ENCODE measurements around the gene IL17F. TPM values are rescaled to one million over a fixed set of nuclear protein-coding genes. Genes with fewer than 3 reads are reported as not detected.

IL17F gene
- total RNA-seq, 4 donors from 2014 or later: not detected

DNA sequence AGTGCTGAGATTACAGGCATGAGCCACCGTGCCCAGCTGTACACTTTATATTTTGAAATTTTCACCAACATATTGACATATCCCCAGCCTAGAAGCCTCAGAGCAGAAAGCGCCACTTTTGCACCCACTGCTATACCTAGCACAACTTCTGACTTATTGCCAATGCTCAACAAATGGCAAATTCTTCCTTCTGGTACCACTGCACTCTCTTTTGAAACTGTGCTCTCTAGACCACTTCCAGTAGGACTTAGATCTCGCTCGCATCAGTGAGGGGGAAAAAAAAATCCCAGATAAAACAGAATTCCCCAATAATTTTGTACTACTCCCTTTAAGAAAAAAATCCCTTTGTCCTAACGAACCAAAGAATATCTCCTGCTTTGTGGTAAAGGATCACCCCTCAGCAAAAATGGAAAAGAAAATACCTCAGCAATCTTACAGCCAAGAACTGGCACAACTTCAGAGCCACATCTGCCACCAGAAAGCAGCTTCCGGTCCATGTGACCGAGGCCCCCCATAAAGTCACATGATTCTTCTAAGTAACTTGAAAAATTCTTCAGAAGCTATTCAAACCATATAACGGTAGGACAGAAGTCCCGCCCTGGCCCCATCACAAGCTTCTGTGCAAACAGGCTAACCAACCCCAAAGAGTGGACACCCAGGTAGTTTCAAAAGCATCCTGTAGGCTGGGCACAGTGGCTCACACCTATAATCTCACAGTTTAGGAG, 18.5 kb upstream of the IL17F start:
- in situ Hi-C loops (cut with MboI; ENCODE audit: low sequenced_read_pairs in 4 of 4): loop anchor here in 1 of 4 donors (10.0 kb wide), 1 partner anchor 178 kb away; the partner anchor contains the start of gene PKHD1
- no peak for ATAC-seq
- H3K9me3 ChIP-seq: no peaks in the 10 kb centered on the region
- no peaks in the 10 kb centered on the region for H3K4me1 ChIP-seq
- TF ChIP-seq, protein P1, sequence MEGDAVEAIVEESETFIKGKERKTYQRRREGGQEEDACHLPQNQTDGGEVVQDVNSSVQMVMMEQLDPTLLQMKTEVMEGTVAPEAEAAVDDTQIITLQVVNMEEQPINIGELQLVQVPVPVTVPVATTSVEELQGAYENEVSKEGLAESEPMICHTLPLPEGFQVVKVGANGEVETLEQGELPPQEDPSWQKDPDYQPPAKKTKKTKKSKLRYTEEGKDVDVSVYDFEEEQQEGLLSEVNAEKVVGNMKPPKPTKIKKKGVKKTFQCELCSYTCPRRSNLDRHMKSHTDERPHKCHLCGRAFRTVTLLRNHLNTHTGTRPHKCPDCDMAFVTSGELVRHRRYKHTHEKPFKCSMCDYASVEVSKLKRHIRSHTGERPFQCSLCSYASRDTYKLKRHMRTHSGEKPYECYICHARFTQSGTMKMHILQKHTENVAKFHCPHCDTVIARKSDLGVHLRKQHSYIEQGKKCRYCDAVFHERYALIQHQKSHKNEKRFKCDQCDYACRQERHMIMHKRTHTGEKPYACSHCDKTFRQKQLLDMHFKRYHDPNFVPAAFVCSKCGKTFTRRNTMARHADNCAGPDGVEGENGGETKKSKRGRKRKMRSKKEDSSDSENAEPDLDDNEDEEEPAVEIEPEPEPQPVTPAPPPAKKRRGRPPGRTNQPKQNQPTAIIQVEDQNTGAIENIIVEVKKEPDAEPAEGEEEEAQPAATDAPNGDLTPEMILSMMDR (IDR thresholded peaks at IDR 0.05 in 4 of 5, conservative IDR thresholded peaks at IDR 0.05 in 1 of 5): no peak
- TF ChIP-seq POLR2A (IDR thresholded peaks at IDR 0.05): no peak
- DNase-seq: no peak
- intact Hi-C loops (cut with DNase I; ENCODE audit: low total_unique reads): loop anchor here (1.0 to 2.0 kb wide), 3 partner anchors 100 to 199 kb away; partner anchors contain the start of gene PKHD1
- H3K27ac ChIP-seq: no peak overlapping the region
- no peaks in the 10 kb centered on the region for H3K27me3 ChIP-seq
- H3K36me3 ChIP-seq: peaks cover 0 to 40% of the 10 kb centered on the region in 2 donors
- H3K4me3 ChIP-seq: no peak overlapping the region

DNA sequence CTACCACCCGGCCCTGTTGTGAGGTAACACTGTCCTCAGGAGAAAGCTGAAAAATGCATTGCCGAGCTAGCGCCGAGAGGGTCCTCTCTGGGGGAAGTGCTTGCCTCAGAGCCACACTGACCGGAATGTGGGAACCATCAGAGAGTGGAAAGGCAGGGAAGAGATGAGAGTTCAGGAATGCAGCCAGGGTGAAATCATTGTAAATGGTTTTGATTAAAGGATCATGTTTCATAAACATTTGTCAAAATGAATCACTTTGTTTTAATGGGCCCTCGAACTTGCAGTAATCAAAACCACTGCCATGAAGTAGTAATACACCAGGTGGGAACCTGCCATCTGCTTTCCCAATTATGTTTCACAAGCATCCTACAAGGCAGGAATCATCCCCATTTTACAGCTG, 16.9 kb upstream of the IL17F start:
- Histone ChIP-seq H3K36me3 (peaks cover 0 to 29% of the 10 kb centered on the region in 2 donors), H3K4me1 (no peaks in the 10 kb centered on the region), H3K27me3 (no peaks in the 10 kb centered on the region), H3K4me3 (no peak overlapping the region), H3K9me3 (no peaks in the 10 kb centered on the region), H3K27ac (no peak overlapping the region)
- TF ChIP-seq, protein P1 (IDR thresholded peaks at IDR 0.05 in 4 of 5, conservative IDR thresholded peaks at IDR 0.05 in 1 of 5): no peak
- in situ Hi-C loops (cut with MboI; ENCODE audit: low sequenced_read_pairs in 4 of 4) (loop anchor here in 1 of 4 donors (10.0 kb wide), 1 partner anchor 176 kb away; the partner anchor contains the start of gene PKHD1), intact Hi-C loops (cut with DNase I; ENCODE audit: low total_unique reads) (no loop called here)
- DNase-seq: no peak
- ATAC-seq: no peak

- in situ Hi-C loops (cut with MboI; ENCODE audit: low sequenced_read_pairs in 4 of 4) (loop anchor here in 1 of 4 donors (10.0 kb wide), 1 partner anchor 176 kb away; the partner anchor contains the start of gene PKHD1), intact Hi-C loops (cut with DNase I; ENCODE audit: low total_unique reads) (no loop called here)
- ATAC-seq (no peak), DNase-seq (no peak)
- H3K9me3 ChIP-seq: no peaks in the 10 kb centered on the region
- no peak overlapping the region for H3K27ac ChIP-seq
- H3K4me3 ChIP-seq: no peak overlapping the region
- TF ChIP-seq, protein P1 (IDR thresholded peaks at IDR 0.05 in 4 of 5, conservative IDR thresholded peaks at IDR 0.05 in 1 of 5): no peak
- H3K36me3 ChIP-seq: peaks cover 0 to 23% of the 10 kb centered on the region in 2 donors
- H3K27me3 ChIP-seq: no peaks in the 10 kb centered on the region
- H3K4me1 ChIP-seq: no peaks in the 10 kb centered on the region
Measured at GRCh38 chr6:52260634-52261033, 16.3 kb upstream of the IL17F start.

- H3K4me3 ChIP-seq: no peak overlapping the region
- no peak for TF ChIP-seq POLR2A (IDR thresholded peaks at IDR 0.05)
- TF ChIP-seq, protein P1 (IDR thresholded peaks at IDR 0.05 in 4 of 5, conservative IDR thresholded peaks at IDR 0.05 in 1 of 5): no peak
- no peak for DNase-seq
- H3K9me3 ChIP-seq: no peaks in the 10 kb centered on the region
- no peak for ATAC-seq
- in situ Hi-C loops (cut with MboI; ENCODE audit: low sequenced_read_pairs in 4 of 4): no loop called here
- no peak overlapping the region for H3K27ac ChIP-seq
- intact Hi-C loops (cut with DNase I; ENCODE audit: low total_unique reads): no loop called here
- no peaks in the 10 kb centered on the region for H3K4me1 ChIP-seq
- peaks cover 0 to 5% (median 0%) of the 10 kb centered on the region in 3 donors for H3K27me3 ChIP-seq
- H3K36me3 ChIP-seq: no peaks in the 10 kb centered on the region
Measured at GRCh38 chr6:52255434-52255833, 11.1 kb upstream of the IL17F start.
